ENCODE measurements around the gene TEX11.
"Not testable (repeated sequence)": the region's sequence is repeated elsewhere in the genome, so short reads cannot be mapped to it uniquely, and the experiment has no call there.

TEX11 gene

GRCh38 chrX:70908541-70908940, at the start of gene TEX11:
TEX11 (minus strand) TSS chrX:70908711; CDS start chrX:70907789, 922 bp downstream.
- no peak for DNase-seq (ENCODE audit: low read depth in 4 of 4, low spot score in 1 of 4)

DNA sequence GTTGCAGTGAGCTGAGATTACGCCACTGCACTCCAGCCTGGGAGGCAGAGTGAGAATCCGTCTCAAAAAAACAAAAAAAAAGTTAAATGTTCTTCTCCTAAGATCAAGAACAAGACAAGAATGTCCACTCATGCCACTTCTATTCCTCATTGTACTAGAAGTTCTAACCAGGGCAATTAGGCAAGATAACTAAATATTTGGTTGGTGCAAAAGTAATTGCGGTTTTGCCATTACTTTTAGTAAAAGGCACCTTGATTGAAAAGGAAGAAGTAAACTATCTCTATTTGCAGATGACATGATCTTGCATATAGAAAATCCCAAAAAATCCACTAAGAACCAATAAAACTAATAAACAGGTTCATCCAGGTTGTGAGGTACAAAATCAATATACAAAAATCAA, 46.4 kb upstream of the TEX11 start:
- no peak for DNase-seq (ENCODE audit: low read depth in 4 of 4, low spot score in 1 of 4)

- DNase-seq (ENCODE audit: low read depth in 4 of 4, low spot score in 1 of 4), result no peak
Observed at GRCh38 chrX:70924294-70924911, 15.9 kb upstream of the TEX11 start.

GRCh38 chrX:70922774-70923473, 14.4 kb upstream of the TEX11 start:
- no peak for DNase-seq (ENCODE audit: low read depth in 4 of 4, low spot score in 1 of 4)

DNA sequence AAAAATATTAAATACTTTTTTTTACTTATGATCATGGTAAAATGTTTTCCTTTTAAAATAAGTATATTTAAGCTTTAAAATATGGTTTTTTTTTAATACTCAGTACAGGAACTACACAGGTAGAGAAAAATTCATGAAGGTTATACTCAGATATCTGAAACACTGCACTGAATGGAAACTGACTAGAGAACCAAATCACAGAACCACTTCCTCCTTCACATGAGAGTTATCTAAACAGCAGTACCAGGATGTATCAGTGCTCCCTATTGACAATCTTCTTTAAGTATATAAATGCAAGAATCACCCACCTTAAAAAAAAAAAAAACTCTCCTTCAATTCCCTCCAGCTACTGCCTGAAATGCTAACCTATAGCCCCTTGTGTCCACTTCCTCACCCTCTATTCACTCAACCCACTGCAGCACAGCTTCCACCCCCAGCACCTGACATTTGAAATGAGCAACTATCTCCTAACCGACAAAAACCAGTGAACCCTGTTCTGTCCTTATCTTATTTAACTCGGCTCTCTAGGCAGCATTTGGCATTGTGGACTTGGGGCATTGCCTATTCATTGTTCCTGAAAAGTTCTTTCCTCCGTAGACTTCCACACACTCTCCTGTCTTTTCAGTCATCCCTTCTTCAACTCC, 13.3 kb upstream of the TEX11 start:
- DNase-seq (ENCODE audit: low read depth in 4 of 4, low spot score in 1 of 4), result no peak

DNA sequence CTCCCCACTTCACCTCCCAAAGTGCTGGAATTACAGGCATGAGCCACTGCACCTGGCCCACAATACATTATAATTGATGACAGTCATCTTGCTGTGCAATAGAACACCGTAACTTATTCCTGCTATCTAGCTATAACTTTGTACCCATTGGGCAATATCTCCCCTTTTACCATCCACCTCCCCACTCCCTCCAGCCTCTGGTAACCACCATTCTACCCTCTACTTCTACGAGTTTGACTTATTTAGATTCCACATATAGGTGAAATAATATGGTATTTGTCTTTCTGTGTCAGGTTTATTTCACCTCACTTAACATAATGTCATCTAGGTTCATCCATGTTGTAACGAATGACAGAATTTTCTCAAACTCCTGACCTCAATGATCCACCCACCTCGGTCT, 8.2 kb upstream of the TEX11 start:
- no peak for DNase-seq (ENCODE audit: low read depth in 4 of 4, low spot score in 1 of 4)

DNA sequence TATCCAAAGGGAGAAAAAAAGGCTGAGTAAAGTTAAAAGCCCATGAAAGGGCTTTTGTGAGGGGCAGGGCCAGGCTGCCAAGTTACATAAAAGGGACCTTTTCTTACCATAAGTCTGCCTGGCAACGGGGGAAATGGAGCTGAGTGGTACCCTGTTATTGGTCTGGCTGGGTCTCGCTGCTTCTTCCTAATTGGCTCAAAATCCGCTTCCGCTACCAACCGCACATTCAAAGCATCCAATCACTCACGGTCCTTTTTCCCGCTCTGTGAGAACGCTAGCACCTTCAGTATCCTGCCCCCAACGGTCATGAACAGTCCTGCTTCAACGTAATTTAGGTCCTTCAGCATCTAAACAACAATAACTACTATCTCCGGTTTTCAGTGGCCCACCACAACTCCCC, 611 bp downstream of the TEX11 start:
- DNase-seq (ENCODE audit: low read depth in 4 of 4, low spot score in 1 of 4), result no peak

- no peak for DNase-seq (ENCODE audit: low read depth in 4 of 4, low spot score in 1 of 4)
Observed at GRCh38 chrX:70901465-70901864, 7.0 kb downstream of the TEX11 start.

DNA sequence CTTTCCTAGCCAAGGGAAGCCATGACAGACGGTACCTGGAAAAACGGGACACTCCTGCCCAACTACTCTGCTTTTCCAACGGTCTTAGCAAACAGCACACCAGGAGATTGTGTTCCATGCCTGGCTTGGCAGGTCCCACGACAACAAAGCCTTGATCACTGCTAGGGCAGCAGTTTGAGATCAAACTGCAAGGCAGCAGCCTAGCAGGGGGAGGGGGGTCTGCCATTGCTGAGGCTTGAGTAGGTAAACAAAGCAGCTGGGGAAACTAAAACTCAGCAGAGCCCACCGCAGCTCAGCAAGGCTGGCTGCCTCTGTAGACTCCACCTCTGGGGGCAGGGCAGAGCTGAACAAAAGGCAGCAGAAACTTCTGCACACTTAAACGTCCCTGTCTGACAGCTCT, 18.1 kb downstream of the TEX11 start:
- DNase-seq (ENCODE audit: low read depth in 4 of 4, low spot score in 1 of 4), result not testable (repeated sequence)

DNA sequence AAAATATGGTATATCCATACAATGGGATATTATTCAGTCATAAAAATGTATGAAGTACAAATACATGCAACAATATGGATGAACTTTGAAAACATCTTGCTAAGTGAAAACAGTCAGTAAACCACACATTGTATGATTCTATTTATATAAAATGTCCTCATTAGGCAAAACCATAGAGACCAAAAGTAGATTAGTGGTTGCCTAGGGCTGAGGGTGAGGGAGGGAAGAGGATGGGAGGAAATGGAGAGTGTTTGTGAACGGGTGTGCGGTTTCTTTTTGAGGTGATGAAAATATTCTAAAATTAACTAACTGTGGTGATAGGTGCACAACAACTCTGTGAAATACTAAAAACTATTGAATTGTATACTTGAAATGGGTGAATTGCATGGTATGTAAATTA, 29.6 kb downstream of the TEX11 start:
- no peak for DNase-seq (ENCODE audit: low read depth in 4 of 4, low spot score in 1 of 4)

GRCh38 chrX:70852294-70852693, 56.2 kb downstream of the TEX11 start:
- DNase-seq (ENCODE audit: low read depth in 4 of 4, low spot score in 1 of 4), result no peak

- not testable (repeated sequence) for DNase-seq (ENCODE audit: low read depth in 4 of 4, low spot score in 1 of 4)
Observed at GRCh38 chrX:70844081-70844480, 64.4 kb downstream of the TEX11 start.

- DNase-seq (ENCODE audit: low read depth in 4 of 4, low spot score in 1 of 4), result not testable (repeated sequence)
Observed at GRCh38 chrX:70843620-70844019, 64.9 kb downstream of the TEX11 start.

- no peak for DNase-seq (ENCODE audit: low read depth in 4 of 4, low spot score in 1 of 4)
Observed at GRCh38 chrX:70834589-70834988, 73.9 kb downstream of the TEX11 start.

- DNase-seq (ENCODE audit: low read depth in 4 of 4, low spot score in 1 of 4), result no peak
Observed at GRCh38 chrX:70826715-70827114, 81.8 kb downstream of the TEX11 start.

- no peak for DNase-seq (ENCODE audit: low read depth in 4 of 4, low spot score in 1 of 4)
Observed at GRCh38 chrX:70825366-70825765, 83.1 kb downstream of the TEX11 start.

GRCh38 chrX:70808942-70809940, 99.3 kb downstream of the TEX11 start:
- DNase-seq (ENCODE audit: low read depth in 4 of 4, low spot score in 1 of 4), result no peak

DNA sequence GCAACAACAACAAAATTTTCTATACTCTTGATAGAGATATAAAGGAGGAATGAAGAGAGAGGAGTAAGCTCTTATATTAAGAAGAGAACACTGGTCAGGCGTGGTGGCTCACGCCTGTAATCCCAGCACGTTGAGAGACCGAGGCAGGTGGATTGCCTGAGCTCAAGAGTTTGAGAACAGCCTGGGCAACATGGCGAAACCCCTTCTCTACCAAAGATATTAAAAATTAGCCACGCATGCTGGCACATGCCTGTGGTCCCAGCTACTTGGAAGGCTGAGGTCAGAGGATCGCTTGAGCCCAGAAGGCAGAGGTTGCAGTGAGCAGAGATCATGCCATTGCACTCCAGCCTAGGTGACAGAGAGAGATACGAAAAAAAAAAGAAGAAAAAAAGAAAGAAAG, 102.4 kb downstream of the TEX11 start:
- no peak for DNase-seq (ENCODE audit: low read depth in 4 of 4, low spot score in 1 of 4)

- DNase-seq (ENCODE audit: low read depth in 4 of 4, low spot score in 1 of 4), result not testable (repeated sequence)
Observed at GRCh38 chrX:70796742-70797141, 111.8 kb downstream of the TEX11 start.

DNA sequence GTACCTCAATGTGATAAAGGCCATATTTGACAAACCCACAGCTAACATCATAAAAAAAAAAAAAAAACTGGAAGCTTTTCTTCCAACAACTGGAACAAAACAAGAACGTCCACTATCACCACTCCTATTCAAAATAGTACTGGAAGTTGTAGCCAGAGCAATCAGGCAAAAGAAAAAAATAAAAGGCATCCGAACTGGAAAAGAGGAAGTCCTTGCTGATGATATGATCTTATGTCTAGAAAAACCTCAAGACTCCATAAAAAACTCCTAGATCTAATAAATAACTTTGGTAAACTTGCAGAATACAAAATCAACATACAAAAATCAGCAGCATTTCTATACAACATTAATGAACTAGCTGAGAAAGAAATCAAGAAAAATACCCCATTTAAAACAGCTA, 134.3 kb downstream of the TEX11 start:
- no peak for DNase-seq (ENCODE audit: low read depth in 4 of 4, low spot score in 1 of 4)

GRCh38 chrX:70769659-70770227, 138.8 kb downstream of the TEX11 start:
- DNase-seq (ENCODE audit: low read depth in 4 of 4, low spot score in 1 of 4), result no peak

Measured in stimulated activated CD4-positive, alpha-beta T cell treated with anti-CD3 and anti-CD28 coated beads, Interleukin-1b, Interleukin-23, amount 100 ng/mL, for 24 hours (primary cell).